ENCODE measurements around the gene ZMIZ2.
A peak's percentile ranks its signal among the peaks of the same experiment; 100 is the strongest.

Gene ZMIZ2

GRCh38 chr7:44756904-44757303, 8.3 kb downstream of the ZMIZ2 start:
- DNase-seq, result no peak

GRCh38 chr7:44757311-44757710, 8.7 kb downstream of the ZMIZ2 start:
- no peak for DNase-seq

- no peak for DNase-seq
Measured at GRCh38 chr7:44757739-44758138, 9.1 kb downstream of the ZMIZ2 start.

- no peak for DNase-seq
Measured at GRCh38 chr7:44759246-44759645, 10.6 kb downstream of the ZMIZ2 start.

- DNase-seq, result no peak
Measured at GRCh38 chr7:44760034-44760580, 11.5 kb downstream of the ZMIZ2 start.

GRCh38 chr7:44761207-44762161, 12.8 kb downstream of the ZMIZ2 start:
- DNase-seq, result no peak

GRCh38 chr7:44762300-44762699, 13.7 kb downstream of the ZMIZ2 start:
- DNase-seq, result no peak

GRCh38 chr7:44762726-44763522, 14.3 kb downstream of the ZMIZ2 start:
- DNase-seq, result no peak

- no peak for DNase-seq
Measured at GRCh38 chr7:44764081-44764480, 15.4 kb downstream of the ZMIZ2 start.

- no peak for DNase-seq
Measured at GRCh38 chr7:44764665-44765578, 16.3 kb downstream of the ZMIZ2 start.

- no peak for DNase-seq
Measured at GRCh38 chr7:44765579-44766415, 17.1 kb downstream of the ZMIZ2 start.

GRCh38 chr7:44766416-44766801, 17.8 kb downstream of the ZMIZ2 start:
- DNase-seq, result no peak

- no peak for DNase-seq
Measured at GRCh38 chr7:44767134-44767911, 18.7 kb downstream of the ZMIZ2 start.

GRCh38 chr7:44767912-44768627, 19.4 kb downstream of the ZMIZ2 start:
- DNase-seq, result peak; percentile 8

GRCh38 chr7:44768628-44769371, 20.2 kb downstream of the ZMIZ2 start:
- DNase-seq, result no peak

- DNase-seq, result no peak
Measured at GRCh38 chr7:44769376-44769775, 20.7 kb downstream of the ZMIZ2 start.

- DNase-seq, result no peak
Measured at GRCh38 chr7:44769776-44770294, 21.2 kb downstream of the ZMIZ2 start.

GRCh38 chr7:44771358-44771757, 22.7 kb downstream of the ZMIZ2 start:
- DNase-seq, result no peak

GRCh38 chr7:44772440-44772839, 23.8 kb downstream of the ZMIZ2 start:
- no peak for DNase-seq

All from DMS153 (cell line).